ENCODE measurements around the gene DLD. TPM values are rescaled to one million over a fixed set of nuclear protein-coding genes. Genes with fewer than 3 reads are reported as not detected.

Gene DLD
- total RNA-seq, 2 experiments from 2014 or later: 74.3 to 74.9 TPM

DNA sequence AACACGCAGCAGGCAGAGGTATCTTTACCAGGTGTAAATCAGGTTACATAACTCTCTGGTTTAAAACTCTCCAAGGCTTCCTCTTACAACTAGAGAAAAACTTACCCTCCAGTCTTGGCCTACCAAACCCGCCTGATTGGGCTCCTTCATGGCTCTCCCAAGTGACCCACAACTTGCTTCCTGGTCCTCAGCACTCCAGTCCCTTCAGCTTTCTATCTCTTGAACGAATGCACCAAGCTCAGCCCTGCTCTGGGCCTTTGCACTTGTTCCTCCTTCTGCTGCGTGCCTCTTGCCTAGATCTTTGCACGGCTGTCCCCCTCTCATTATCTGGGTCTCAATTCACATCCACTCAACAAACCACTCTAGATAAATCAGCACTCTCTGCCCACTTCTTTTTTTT is 32.7 kb upstream of the DLD start:
- ChIA-PET POLR2A (interaction anchor here (1.1 to 3.5 kb wide), 5 partner anchors 9 to 115 kb away, joined by 4 to 32 read pairs (median 6); partner anchors contain the start of gene CBLL1), CTCF (no interaction called here)
- peaks cover 79% of the 10 kb centered on the region for H3K4me1 Mint-ChIP-seq (ENCODE audit: low read depth)
- Histone ChIP-seq H3K27ac (ENCODE audit: low read depth in 1 of 2, low read length in 2 of 2) (peak overlapping the region in 1 of 2 donors; percentile 76), H3K9me3 (ENCODE audit: control insufficient read depth in 1 of 2, insufficient read depth in 1 of 2, low read length in 2 of 2) (no peaks in the 10 kb centered on the region), H3K27me3 (ENCODE audit: control insufficient read depth in 1 of 2, insufficient read depth in 2 of 2, low read length in 2 of 2) (no peaks in the 10 kb centered on the region), H3K36me3 (ENCODE audit: insufficient read depth, low read length) (no peaks in the 10 kb centered on the region), H3K4me3 (ENCODE audit: low read length) (no peak overlapping the region), H3K4me1 (ENCODE audit: insufficient read depth, low read length) (peaks cover 40% of the 10 kb centered on the region)
- peak overlapping the region; percentile 39 for H3K4me3 Mint-ChIP-seq
- no peak for DNase-seq
- TF ChIP-seq, protein P1, sequence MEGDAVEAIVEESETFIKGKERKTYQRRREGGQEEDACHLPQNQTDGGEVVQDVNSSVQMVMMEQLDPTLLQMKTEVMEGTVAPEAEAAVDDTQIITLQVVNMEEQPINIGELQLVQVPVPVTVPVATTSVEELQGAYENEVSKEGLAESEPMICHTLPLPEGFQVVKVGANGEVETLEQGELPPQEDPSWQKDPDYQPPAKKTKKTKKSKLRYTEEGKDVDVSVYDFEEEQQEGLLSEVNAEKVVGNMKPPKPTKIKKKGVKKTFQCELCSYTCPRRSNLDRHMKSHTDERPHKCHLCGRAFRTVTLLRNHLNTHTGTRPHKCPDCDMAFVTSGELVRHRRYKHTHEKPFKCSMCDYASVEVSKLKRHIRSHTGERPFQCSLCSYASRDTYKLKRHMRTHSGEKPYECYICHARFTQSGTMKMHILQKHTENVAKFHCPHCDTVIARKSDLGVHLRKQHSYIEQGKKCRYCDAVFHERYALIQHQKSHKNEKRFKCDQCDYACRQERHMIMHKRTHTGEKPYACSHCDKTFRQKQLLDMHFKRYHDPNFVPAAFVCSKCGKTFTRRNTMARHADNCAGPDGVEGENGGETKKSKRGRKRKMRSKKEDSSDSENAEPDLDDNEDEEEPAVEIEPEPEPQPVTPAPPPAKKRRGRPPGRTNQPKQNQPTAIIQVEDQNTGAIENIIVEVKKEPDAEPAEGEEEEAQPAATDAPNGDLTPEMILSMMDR (IDR thresholded peaks at IDR 0.05): no peak
- no peaks in the 10 kb centered on the region for H3K9me3 Mint-ChIP-seq
- H3K27me3 Mint-ChIP-seq: no peaks in the 10 kb centered on the region
- peak overlapping the region; percentile 87 for H3K27ac Mint-ChIP-seq
- no peaks in the 10 kb centered on the region for H3K36me3 Mint-ChIP-seq (ENCODE audit: low read depth)
- no peak for ATAC-seq (ENCODE audit: poor library complexity)
- intact Hi-C loops (cut with DNase I, micrococcal nuclease): loop anchor here in 1 of 2 experiments (10.0 kb wide), 1 partner anchor 63 kb away; no protein-coding TSS in a partner anchor

DNA sequence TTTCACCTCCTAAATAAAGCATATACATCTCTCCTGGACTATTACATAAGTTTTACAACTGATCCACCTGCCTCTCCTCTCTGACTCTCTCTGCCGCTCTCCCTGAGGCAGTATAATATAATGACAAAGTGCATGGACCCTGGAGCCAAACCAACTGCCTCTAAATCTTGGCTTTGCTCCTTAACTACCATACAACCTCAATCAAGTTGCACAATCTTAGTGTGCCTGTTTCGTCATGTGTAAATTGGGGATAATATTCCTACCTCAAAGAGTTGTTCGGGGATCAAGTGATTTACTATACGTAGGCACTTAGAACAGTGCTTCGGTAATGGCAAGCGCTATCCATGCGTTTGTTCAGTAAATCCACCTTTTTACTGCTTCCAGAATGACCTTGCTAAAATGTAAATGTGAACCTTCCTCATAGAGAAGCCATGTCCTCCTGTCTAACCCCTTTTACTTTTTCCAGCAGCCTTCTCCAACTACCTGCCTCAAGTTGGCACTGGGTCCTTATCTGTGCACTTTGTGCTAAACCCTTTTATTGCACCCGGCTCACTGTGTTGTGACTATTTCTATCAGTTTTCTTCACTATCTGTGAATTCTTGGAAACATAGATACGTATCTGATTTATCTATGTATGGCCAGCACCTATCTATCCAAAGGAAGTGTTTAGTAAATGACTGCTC is 30.6 kb upstream of the DLD start:
- Histone ChIP-seq H3K36me3 (ENCODE audit: insufficient read depth, low read length) (no peaks in the 10 kb centered on the region), H3K4me1 (ENCODE audit: insufficient read depth, low read length) (peaks cover 33% of the 10 kb centered on the region), H3K27ac (ENCODE audit: low read depth in 1 of 2, low read length in 2 of 2) (no peak overlapping the region), H3K4me3 (ENCODE audit: low read length) (no peak overlapping the region), H3K27me3 (ENCODE audit: control insufficient read depth in 1 of 2, insufficient read depth in 2 of 2, low read length in 2 of 2) (no peaks in the 10 kb centered on the region), H3K9me3 (ENCODE audit: control insufficient read depth in 1 of 2, insufficient read depth in 1 of 2, low read length in 2 of 2) (no peaks in the 10 kb centered on the region)
- CTCF ChIA-PET: no interaction called here
- no peak for DNase-seq
- Mint-ChIP-seq H3K27me3 (no peaks in the 10 kb centered on the region), H3K4me3 (no peak overlapping the region), H3K36me3 (ENCODE audit: low read depth) (no peaks in the 10 kb centered on the region), H3K27ac (peak overlapping the region; percentile 34), H3K4me1 (ENCODE audit: low read depth) (peaks cover 67% of the 10 kb centered on the region), H3K9me3 (no peaks in the 10 kb centered on the region)
- no peak for ATAC-seq (ENCODE audit: poor library complexity)
- POLR2A ChIA-PET: no interaction called here
- TF ChIP-seq, protein P1 (IDR thresholded peaks at IDR 0.05): no peak
- intact Hi-C loops (cut with DNase I, micrococcal nuclease): no loop called here

DNA sequence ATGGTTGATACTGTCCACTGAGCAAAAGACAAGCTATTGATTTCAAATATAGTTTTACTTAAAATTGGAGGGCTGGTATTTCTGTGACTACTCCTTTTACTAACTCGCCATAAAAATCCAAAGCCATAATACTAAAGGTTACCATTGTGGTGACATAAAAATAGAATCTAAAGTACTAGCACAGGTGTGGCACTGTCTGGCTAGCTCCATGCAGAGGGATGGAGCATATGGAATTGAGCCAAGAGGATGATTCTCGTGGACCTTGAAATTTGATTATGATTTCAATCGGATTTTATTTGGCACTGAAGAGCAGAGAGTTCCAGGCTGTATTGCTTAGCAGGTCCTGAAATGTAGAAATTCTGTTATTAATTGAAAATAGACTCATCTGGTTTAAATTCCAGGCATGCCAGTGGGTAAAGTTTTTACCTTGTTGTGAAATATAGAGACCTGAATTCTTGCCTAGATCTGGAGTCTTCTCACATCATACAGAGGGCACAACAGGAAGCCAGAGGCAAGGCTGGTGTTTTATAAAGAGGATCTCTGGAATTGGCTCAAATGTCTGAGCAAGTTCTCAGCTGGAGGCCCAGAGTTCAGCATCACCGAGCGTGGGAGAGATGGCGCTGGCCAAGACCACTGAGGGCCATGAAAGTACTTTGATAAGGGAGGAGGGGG is 29.9 kb upstream of the DLD start:
- peaks cover 32% of the 10 kb centered on the region for H3K4me1 ChIP-seq (ENCODE audit: insufficient read depth, low read length)
- no peak for ATAC-seq (ENCODE audit: poor library complexity)
- no peak overlapping the region for H3K4me3 Mint-ChIP-seq
- no peaks in the 10 kb centered on the region for H3K9me3 Mint-ChIP-seq
- no peak for DNase-seq
- peak overlapping the region; percentile 34 for H3K27ac Mint-ChIP-seq
- no peak overlapping the region for H3K4me3 ChIP-seq (ENCODE audit: low read length)
- no peaks in the 10 kb centered on the region for H3K27me3 ChIP-seq (ENCODE audit: control insufficient read depth in 1 of 2, insufficient read depth in 2 of 2, low read length in 2 of 2)
- H3K27me3 Mint-ChIP-seq: no peaks in the 10 kb centered on the region
- intact Hi-C loops (cut with DNase I, micrococcal nuclease): no loop called here
- H3K36me3 Mint-ChIP-seq (ENCODE audit: low read depth): no peaks in the 10 kb centered on the region
- ChIA-PET CTCF (interaction anchor here (2.1 kb wide), 1 partner anchor 14 kb away, joined by 8 read pairs; no protein-coding TSS in a partner anchor), POLR2A (interaction anchor here (0.6 to 1.5 kb wide), 3 partner anchors 8 to 118 kb away, joined by 3 to 4 read pairs (median 3); no protein-coding TSS in a partner anchor)
- TF ChIP-seq, protein P1 (IDR thresholded peaks at IDR 0.05): no peak
- H3K4me1 Mint-ChIP-seq (ENCODE audit: low read depth): peaks cover 67% of the 10 kb centered on the region
- no peak overlapping the region for H3K27ac ChIP-seq (ENCODE audit: low read depth in 1 of 2, low read length in 2 of 2)
- H3K9me3 ChIP-seq (ENCODE audit: control insufficient read depth in 1 of 2, insufficient read depth in 1 of 2, low read length in 2 of 2): no peaks in the 10 kb centered on the region
- H3K36me3 ChIP-seq (ENCODE audit: insufficient read depth, low read length): no peaks in the 10 kb centered on the region
